Activated B cell treated with CpG ODN at 0.5 μM for 24 hours (primary cell): ENCODE data around the gene BTBD7. TPM values are rescaled to one million over a fixed set of nuclear protein-coding genes. Genes with fewer than 3 reads are reported as not detected.

Experiments used
- ATAC-seq: fragments of 200-7000 bp; cut with Tn5 transposase; one replicate; pipeline ENCODE4 v1.10.0; 2021; ENCODE audit warnings: low read depth, mild to moderate bottlenecking, moderate library complexity
- CTCF ChIA-PET: fragments of 350-600 bp; sonication (Branson Sonifier 250); formaldehyde crosslinking; loops from one replicate; lab custom pipeline; 2021; ENCODE audit warnings: antibody characterized with exemption; lab: Charles Lee
- POLR2A ChIA-PET: fragments of 350-600 bp; sonication (Branson Sonifier 250); formaldehyde crosslinking; loops from one replicate; lab custom pipeline; 2021; ENCODE audit warnings: antibody characterized with exemption; lab: Charles Lee
- DNase-seq: peaks from one replicate; pipeline ENCODE4 v3.0.0; 2022
- H3K27ac Mint-ChIP-seq: one replicate; pipeline ENCODE4 v1.8.0; 2020; ENCODE audit warnings: mixed read lengths
- H3K27me3 Mint-ChIP-seq: one replicate; pipeline ENCODE4 v1.8.0; 2021; ENCODE audit warnings: mixed read lengths
- H3K36me3 Mint-ChIP-seq: one replicate; pipeline ENCODE4 v1.8.0; 2021; ENCODE audit warnings: low read depth, mixed read lengths
- H3K4me1 Mint-ChIP-seq: one replicate; pipeline ENCODE4 v1.8.0; 2021; ENCODE audit warnings: mixed read lengths
- H3K4me3 Mint-ChIP-seq: one replicate; pipeline ENCODE4 v1.8.0; 2020; ENCODE audit warnings: mild to moderate bottlenecking, mixed read lengths
- H3K9me3 Mint-ChIP-seq: one replicate; pipeline ENCODE4 v1.8.0; 2020; ENCODE audit warnings: mixed read lengths
- intact Hi-C: fragments of 100-400 bp; cut with micrococcal nuclease; formaldehyde crosslinking; loops from one replicate; pipeline ENCODE4 v1.15.1; 2024
- total RNA-seq: library from RNA; stranded (reverse); gene quantifications from 2 replicates; pipeline ENCODE4 v1.2.3, GENCODE V29; 2022
- TF ChIP-seq, protein P1 (sequence below): fragments of 200-600 bp; IDR thresholded peaks from one replicate; pipeline ENCODE4 v1.8.0; 2022; ENCODE audit warnings: antibody characterized with exemption, mild to moderate bottlenecking

BTBD7 gene
- total RNA-seq, 1 donor from 2014 or later: 41.2 TPM

DNA sequence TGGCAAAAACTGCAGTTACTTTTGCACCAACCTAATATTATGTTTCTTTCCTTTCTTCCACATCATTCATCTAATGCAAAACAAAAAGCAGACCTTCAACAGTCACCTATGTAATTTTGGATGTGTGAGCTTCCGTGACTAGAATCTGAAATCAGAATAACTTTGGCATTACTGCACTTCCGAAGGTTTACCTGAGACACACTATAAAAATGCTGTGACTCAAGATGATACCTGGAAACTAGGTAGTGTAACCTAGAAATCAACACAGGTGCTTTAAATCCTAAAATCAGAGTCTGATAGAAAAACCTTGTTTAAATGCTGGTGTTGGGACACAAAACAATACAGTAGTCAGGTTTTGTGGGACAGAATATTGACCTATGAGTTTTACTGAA lies 2.2 kb downstream of the BTBD7 start:
- POLR2A ChIA-PET: no interaction called here
- H3K36me3 Mint-ChIP-seq: peaks cover 10% of the 10 kb centered on the region
- ATAC-seq (no peak), DNase-seq (no peak)
- TF ChIP-seq, protein P1, sequence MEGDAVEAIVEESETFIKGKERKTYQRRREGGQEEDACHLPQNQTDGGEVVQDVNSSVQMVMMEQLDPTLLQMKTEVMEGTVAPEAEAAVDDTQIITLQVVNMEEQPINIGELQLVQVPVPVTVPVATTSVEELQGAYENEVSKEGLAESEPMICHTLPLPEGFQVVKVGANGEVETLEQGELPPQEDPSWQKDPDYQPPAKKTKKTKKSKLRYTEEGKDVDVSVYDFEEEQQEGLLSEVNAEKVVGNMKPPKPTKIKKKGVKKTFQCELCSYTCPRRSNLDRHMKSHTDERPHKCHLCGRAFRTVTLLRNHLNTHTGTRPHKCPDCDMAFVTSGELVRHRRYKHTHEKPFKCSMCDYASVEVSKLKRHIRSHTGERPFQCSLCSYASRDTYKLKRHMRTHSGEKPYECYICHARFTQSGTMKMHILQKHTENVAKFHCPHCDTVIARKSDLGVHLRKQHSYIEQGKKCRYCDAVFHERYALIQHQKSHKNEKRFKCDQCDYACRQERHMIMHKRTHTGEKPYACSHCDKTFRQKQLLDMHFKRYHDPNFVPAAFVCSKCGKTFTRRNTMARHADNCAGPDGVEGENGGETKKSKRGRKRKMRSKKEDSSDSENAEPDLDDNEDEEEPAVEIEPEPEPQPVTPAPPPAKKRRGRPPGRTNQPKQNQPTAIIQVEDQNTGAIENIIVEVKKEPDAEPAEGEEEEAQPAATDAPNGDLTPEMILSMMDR: no peak
- H3K9me3 Mint-ChIP-seq: no peaks in the 10 kb centered on the region
- peaks cover 50% of the 10 kb centered on the region for H3K4me1 Mint-ChIP-seq
- intact Hi-C loops: loop anchor here (5.0 kb wide), 3 partner anchors 102 to 637 kb away; partner anchors contain the start of gene UNC79
- peak overlapping the region; percentile 95 for H3K4me3 Mint-ChIP-seq
- no peaks in the 10 kb centered on the region for H3K27me3 Mint-ChIP-seq
- H3K27ac Mint-ChIP-seq: no peak overlapping the region
- CTCF ChIA-PET: no interaction called here

DNA sequence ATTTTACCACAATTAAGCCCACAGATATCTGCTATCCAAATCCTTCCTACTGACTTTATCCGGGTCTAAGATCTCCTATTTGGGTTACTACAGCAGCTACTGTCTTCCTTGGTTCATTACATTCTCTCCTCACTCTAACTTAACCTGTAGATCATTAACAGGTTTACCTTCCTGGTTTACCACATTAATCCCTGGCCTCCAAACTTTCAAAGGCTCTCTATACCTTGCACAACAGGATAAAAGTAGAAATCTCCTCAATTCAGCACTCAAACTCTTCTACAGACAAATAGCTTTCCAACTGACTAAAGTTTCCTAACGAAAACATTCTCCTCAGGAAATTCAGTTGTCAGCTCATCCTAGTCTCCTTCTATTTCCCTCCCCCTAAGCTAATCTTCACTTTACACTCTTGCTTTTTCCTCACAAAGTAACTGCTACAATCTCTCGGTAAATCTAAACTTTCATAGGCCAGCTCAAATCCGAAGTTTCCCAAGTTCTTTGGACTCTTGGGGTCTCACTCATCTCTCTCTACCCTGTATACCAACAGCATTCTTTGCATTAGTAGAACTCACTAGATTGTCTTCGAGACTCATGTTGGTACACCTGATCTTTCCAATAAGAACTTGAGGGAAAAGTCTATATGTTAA lies 2.7 kb downstream of the BTBD7 start:
- no peak for ATAC-seq
- ChIA-PET CTCF (no interaction called here), POLR2A (no interaction called here)
- Mint-ChIP-seq H3K9me3 (no peaks in the 10 kb centered on the region), H3K36me3 (peaks cover 10% of the 10 kb centered on the region), H3K4me3 (no peak overlapping the region), H3K27ac (no peak overlapping the region), H3K4me1 (peaks cover 53% of the 10 kb centered on the region), H3K27me3 (no peaks in the 10 kb centered on the region)
- TF ChIP-seq, protein P1: no peak
- DNase-seq: no peak
- intact Hi-C loops: loop anchor here (5.0 kb wide), 3 partner anchors 102 to 637 kb away; partner anchors contain the start of gene UNC79

DNA sequence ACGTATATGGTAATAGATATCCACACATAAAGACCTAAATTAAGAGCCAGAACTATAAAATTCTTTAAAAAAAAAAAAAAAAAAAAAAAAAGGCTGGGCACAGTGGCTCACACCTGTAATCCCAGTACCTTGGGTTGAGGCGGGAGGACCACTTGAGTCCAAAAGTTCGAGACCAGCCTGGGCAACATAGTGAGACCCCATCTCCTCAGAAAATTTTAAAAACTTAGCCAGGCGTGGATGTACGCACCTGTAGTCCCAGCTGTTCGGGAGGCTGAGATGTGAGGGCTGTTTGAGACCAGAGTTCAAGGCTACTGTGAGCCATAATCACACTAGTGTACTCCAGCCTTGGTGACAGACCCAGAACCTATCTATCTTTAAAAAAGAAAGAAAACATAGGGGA lies 4.3 kb downstream of the BTBD7 start:
- CTCF ChIA-PET: no interaction called here
- TF ChIP-seq, protein P1: no peak
- no peaks in the 10 kb centered on the region for H3K27me3 Mint-ChIP-seq
- no peak for ATAC-seq
- peaks cover 58% of the 10 kb centered on the region for H3K4me1 Mint-ChIP-seq
- POLR2A ChIA-PET: no interaction called here
- no peak overlapping the region for H3K4me3 Mint-ChIP-seq
- no peak for DNase-seq
- peaks cover 22% of the 10 kb centered on the region for H3K36me3 Mint-ChIP-seq
- H3K27ac Mint-ChIP-seq: no peak overlapping the region
- intact Hi-C loops: no loop called here
- H3K9me3 Mint-ChIP-seq: no peaks in the 10 kb centered on the region

DNA sequence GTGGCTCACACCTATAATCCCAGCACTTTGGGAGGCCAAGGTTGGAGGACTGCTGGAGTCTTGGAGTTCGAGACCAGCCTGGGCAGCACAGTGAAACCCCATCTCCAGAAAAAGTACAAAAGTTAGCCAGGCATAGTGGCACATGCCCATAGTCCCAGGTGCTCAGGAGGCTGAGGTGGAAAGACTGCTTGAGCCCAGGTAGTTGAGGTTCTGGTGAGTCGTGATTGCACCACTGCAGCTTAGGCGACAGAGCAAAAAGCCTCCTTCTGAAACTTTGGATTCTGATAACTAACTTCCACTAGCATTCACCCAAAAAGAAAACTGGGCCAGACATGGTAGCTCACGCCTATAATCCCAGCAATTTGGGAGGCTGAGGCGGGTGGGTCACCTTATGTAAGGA lies 6.6 kb downstream of the BTBD7 start:
- no peak overlapping the region for H3K27ac Mint-ChIP-seq
- peaks cover 23% of the 10 kb centered on the region for H3K36me3 Mint-ChIP-seq
- H3K9me3 Mint-ChIP-seq: no peaks in the 10 kb centered on the region
- intact Hi-C loops: no loop called here
- H3K4me3 Mint-ChIP-seq: no peak overlapping the region
- DNase-seq: no peak
- H3K4me1 Mint-ChIP-seq: peaks cover 55% of the 10 kb centered on the region
- POLR2A ChIA-PET: interaction anchor here (0.7 kb wide), 1 partner anchor 9 kb away, joined by 4 read pairs; no protein-coding TSS in a partner anchor
- no peak for ATAC-seq
- no peaks in the 10 kb centered on the region for H3K27me3 Mint-ChIP-seq
- TF ChIP-seq, protein P1: no peak
- CTCF ChIA-PET: no interaction called here

DNA sequence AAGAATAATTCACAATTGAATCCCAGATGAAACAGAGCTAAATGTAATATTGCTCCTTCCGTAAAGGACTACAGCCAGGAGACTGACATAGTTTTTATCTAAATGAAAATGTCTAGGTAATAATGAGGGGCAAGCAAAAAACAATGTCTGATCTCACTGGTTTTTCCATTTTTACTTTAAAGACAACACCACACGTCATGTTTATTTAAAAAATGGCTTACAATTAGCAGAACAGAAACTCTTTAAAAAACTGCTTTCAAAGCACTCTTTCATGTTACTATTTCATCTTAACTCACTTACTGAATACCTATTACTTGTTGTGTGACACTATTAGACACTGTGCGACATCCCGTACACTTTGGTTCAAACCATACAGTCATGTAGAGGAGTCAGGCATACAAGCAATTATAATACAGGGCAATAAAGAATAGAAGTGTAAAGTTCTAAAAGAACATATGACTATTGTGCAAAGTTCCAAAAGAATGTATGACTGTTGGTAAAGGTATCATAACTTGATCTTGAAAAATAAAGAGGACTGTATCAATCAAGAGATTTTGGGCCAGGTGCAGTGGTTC lies 9.1 kb downstream of the BTBD7 start:
- TF ChIP-seq, protein P1: no peak
- Mint-ChIP-seq H3K4me3 (no peak overlapping the region), H3K27ac (peak overlapping the region; percentile 9), H3K9me3 (no peaks in the 10 kb centered on the region), H3K27me3 (no peaks in the 10 kb centered on the region), H3K4me1 (peaks cover 56% of the 10 kb centered on the region), H3K36me3 (peaks cover 24% of the 10 kb centered on the region)
- DNase-seq: no peak
- intact Hi-C loops: no loop called here
- ChIA-PET POLR2A (no interaction called here), CTCF (no interaction called here)
- ATAC-seq: no peak
